ENCODE data around the gene BBS7.

DNA sequence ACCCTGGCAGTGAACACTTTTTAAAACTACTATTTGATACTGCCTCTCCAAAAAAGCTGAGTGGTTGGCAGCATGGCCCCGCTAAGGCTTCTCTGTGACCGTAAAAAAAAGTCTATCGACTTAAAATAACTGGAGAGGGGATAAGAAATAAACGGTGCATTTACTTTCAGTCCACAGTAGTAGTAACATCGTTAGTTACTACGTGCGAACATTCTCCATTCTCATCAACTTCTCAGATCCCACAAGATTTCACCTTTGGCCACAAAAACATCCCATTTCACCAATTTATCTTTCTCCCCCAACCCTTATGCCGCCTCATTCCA, 69.7 kb downstream of the BBS7 start:
- TF ChIP-seq POLR2AphosphoS5 (IDR thresholded peaks at IDR 0.05): no peak
- TF ChIP-seq POLR2A (IDR thresholded peaks at IDR 0.05): no peak

Measured in sigmoid colon (tissue), 4 donors.